ENCODE results near the gene MATN4. TPM values are rescaled to one million over a fixed set of nuclear protein-coding genes. Genes with fewer than 3 reads are reported as not detected.
A peak's percentile ranks its signal among the peaks of the same experiment; 100 is the strongest.

Gene MATN4
- total and polyA plus RNA-seq, 2 of the 13 experiments (the other 11 are each of a cell fraction or from before 2014, with no cell fraction given): not detected

DNA sequence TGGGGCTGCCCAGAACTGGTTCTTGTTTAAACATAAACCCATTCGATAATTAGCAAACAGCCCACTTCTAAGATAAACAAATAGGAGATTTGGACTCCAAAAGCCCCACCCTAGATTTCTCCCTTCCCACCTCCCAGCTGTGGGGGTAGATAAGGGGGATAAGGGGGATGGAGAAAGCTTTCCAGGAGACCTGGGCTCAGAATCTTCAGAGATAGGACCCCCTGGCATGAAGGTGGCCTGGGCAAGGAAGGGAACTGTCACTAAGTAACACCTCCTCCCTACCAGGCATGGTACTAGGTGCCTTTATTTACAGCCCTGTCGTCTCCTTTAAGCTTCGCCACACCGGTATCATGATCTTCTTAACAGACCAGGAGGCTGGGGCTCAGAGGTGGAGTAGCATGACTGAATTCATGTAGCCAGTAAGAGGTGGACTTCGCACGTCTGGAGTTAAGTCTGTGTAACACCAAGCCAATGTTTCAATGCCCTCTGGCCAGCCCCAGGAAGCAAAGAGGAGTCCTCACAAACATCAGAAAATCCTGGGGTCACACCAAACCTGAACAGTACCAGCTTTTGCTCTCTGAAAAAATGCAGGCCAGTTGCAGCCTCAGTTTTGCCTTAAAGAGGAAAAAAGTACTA is 35.6 kb upstream of the MATN4 start (continued):
- TF ChIP-seq, protein P1, sequence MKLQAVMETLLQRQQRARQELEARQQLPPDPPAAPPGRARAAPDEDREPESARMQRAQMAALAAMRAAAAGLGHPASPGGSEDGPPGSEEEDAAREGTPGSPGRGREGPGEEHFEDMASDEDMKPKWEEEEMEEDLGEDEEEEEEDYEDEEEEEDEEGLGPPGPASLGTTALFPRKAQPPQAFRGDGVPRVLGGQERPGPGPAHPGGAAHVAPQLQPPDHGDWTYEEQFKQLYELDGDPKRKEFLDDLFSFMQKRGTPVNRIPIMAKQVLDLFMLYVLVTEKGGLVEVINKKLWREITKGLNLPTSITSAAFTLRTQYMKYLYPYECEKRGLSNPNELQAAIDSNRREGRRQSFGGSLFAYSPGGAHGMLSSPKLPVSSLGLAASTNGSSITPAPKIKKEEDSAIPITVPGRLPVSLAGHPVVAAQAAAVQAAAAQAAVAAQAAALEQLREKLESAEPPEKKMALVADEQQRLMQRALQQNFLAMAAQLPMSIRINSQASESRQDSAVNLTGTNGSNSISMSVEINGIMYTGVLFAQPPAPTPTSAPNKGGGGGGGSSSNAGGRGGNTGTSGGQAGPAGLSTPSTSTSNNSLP (IDR thresholded peaks at IDR 0.05; ENCODE audit: low read depth, low read length): peak; percentile 25; the same call in 1 of the 2 replicates
- no peak for TF ChIP-seq ZNF674 (CRISPR knock-in tag; IDR thresholded peaks at IDR 0.05; ENCODE audit: low read depth)
- no peak for TF ChIP-seq ZNF17 (CRISPR knock-in tag; IDR thresholded peaks at IDR 0.05)
- TF ChIP-seq, protein P2, sequence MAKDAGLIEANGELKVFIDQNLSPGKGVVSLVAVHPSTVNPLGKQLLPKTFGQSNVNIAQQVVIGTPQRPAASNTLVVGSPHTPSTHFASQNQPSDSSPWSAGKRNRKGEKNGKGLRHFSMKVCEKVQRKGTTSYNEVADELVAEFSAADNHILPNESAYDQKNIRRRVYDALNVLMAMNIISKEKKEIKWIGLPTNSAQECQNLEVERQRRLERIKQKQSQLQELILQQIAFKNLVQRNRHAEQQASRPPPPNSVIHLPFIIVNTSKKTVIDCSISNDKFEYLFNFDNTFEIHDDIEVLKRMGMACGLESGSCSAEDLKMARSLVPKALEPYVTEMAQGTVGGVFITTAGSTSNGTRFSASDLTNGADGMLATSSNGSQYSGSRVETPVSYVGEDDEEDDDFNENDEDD (CRISPR knock-in tag; IDR thresholded peaks at IDR 0.05; ENCODE audit: borderline replicate concordance): no peak
- TF ChIP-seq ZBTB8A (CRISPR knock-in tag; IDR thresholded peaks at IDR 0.05; ENCODE audit: borderline replicate concordance, low read depth): no peak
- TF ChIP-seq, protein P3, sequence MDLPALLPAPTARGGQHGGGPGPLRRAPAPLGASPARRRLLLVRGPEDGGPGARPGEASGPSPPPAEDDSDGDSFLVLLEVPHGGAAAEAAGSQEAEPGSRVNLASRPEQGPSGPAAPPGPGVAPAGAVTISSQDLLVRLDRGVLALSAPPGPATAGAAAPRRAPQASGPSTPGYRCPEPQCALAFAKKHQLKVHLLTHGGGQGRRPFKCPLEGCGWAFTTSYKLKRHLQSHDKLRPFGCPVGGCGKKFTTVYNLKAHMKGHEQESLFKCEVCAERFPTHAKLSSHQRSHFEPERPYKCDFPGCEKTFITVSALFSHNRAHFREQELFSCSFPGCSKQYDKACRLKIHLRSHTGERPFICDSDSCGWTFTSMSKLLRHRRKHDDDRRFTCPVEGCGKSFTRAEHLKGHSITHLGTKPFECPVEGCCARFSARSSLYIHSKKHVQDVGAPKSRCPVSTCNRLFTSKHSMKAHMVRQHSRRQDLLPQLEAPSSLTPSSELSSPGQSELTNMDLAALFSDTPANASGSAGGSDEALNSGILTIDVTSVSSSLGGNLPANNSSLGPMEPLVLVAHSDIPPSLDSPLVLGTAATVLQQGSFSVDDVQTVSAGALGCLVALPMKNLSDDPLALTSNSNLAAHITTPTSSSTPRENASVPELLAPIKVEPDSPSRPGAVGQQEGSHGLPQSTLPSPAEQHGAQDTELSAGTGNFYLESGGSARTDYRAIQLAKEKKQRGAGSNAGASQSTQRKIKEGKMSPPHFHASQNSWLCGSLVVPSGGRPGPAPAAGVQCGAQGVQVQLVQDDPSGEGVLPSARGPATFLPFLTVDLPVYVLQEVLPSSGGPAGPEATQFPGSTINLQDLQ (CRISPR knock-in tag; IDR thresholded peaks at IDR 0.05): no peak; the same call in 1 of the 2 replicates
- 0 out of 2 replicates have a peak, but pooled peaks have one; percentile 73 for TF ChIP-seq PAX8 (CRISPR knock-in tag; IDR thresholded peaks at IDR 0.05; ENCODE audit: borderline replicate concordance)
- TF ChIP-seq, protein P4, sequence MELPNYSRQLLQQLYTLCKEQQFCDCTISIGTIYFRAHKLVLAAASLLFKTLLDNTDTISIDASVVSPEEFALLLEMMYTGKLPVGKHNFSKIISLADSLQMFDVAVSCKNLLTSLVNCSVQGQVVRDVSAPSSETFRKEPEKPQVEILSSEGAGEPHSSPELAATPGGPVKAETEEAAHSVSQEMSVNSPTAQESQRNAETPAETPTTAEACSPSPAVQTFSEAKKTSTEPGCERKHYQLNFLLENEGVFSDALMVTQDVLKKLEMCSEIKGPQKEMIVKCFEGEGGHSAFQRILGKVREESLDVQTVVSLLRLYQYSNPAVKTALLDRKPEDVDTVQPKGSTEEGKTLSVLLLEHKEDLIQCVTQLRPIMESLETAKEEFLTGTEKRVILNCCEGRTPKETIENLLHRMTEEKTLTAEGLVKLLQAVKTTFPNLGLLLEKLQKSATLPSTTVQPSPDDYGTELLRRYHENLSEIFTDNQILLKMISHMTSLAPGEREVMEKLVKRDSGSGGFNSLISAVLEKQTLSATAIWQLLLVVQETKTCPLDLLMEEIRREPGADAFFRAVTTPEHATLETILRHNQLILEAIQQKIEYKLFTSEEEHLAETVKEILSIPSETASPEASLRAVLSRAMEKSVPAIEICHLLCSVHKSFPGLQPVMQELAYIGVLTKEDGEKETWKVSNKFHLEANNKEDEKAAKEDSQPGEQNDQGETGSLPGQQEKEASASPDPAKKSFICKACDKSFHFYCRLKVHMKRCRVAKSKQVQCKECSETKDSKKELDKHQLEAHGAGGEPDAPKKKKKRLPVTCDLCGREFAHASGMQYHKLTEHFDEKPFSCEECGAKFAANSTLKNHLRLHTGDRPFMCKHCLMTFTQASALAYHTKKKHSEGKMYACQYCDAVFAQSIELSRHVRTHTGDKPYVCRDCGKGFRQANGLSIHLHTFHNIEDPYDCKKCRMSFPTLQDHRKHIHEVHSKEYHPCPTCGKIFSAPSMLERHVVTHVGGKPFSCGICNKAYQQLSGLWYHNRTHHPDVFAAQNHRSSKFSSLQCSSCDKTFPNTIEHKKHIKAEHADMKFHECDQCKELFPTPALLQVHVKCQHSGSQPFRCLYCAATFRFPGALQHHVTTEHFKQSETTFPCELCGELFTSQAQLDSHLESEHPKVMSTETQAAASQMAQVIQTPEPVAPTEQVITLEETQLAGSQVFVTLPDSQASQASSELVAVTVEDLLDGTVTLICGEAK (IDR thresholded peaks at IDR 0.05): no peak
- TF ChIP-seq, protein P4 (CRISPR knock-in tag; IDR thresholded peaks at IDR 0.05): no peak
- peak; percentile 85; the same call in 1 of the 2 replicates for TF ChIP-seq ZSCAN29 (CRISPR knock-in tag; conservative IDR thresholded peaks at IDR 0.05)
- TF ChIP-seq ZNF629 (CRISPR knock-in tag; conservative IDR thresholded peaks at IDR 0.05): no peak; the same call in 1 of the 2 replicates
